Fibroblast of villous mesenchyme (primary cell): Measurements from ENCODE around the gene SLC12A7. TPM values are rescaled to one million over a fixed set of nuclear protein-coding genes. Genes with fewer than 3 reads are reported as not detected.
A peak's percentile ranks its signal among the peaks of the same experiment; 100 is the strongest.
"Not testable (repeated sequence)": the region's sequence is repeated elsewhere in the genome, so short reads cannot be mapped to it uniquely, and the experiment has no call there.

Experiments used
- DNase-seq: peaks from one replicate; pipeline ENCODE4 v3.0.0-alpha.2; 2010; ENCODE audit warnings: low read depth
- H3K4me3 ChIP-seq: 2 replicates; pipeline ENCODE4 v1.5.1; 2011; ENCODE audit warnings: low read depth, mild to moderate bottlenecking, low read length
- CTCF ChIP-seq: IDR thresholded peaks from 2 replicates; pipeline ENCODE4 v1.5.1; 2012; ENCODE audit warnings: low read depth, mild to moderate bottlenecking, low read length; ENCODE audit not compliant: insufficient read depth
- small RNA-seq: library from RNA; depleted of rRNA; stranded (forward); fragments of <200 nt; gene quantifications from one replicate; pipeline ENCODE3, GENCODE V24; 2012
- total RNA-seq: library from RNA; depleted of rRNA; stranded (reverse); fragments of >200 nt; gene quantifications from 2 replicates; pipeline ENCODE4 v1.2.3, GENCODE V29; 2012

SLC12A7 gene
- total RNA-seq, 1 donor, result 9.5 TPM

- peak; percentile 75 for DNase-seq
- H3K4me3 ChIP-seq, result peak overlapping the region; percentile 50
- TF ChIP-seq CTCF, result peak; percentile 49
Observed at GRCh38 chr5:1004461-1005248, 107.2 kb downstream of the SLC12A7 start.

GRCh38 chr5:1003296-1003937 lies 108.4 kb downstream of the SLC12A7 start:
- DNase-seq, result peak; percentile 53
- H3K4me3 ChIP-seq, result no peak overlapping the region
- no peak for TF ChIP-seq CTCF

GRCh38 chr5:1002836-1003235 lies 109.0 kb downstream of the SLC12A7 start:
- no peak for TF ChIP-seq CTCF
- no peak overlapping the region for H3K4me3 ChIP-seq

GRCh38 chr5:1002271-1002546 lies 109.7 kb downstream of the SLC12A7 start:
- no peak for DNase-seq
- no peak for TF ChIP-seq CTCF

More at GRCh38 chr5:1002836-1003235, 109.0 kb downstream of the SLC12A7 start:
- no peak for DNase-seq

GRCh38 chr5:1001406-1002270 lies 110.2 kb downstream of the SLC12A7 start:
- H3K4me3 ChIP-seq, result no peak overlapping the region
- no peak for DNase-seq
- no peak for TF ChIP-seq CTCF

More at GRCh38 chr5:1002271-1002546, 109.7 kb downstream of the SLC12A7 start:
- H3K4me3 ChIP-seq, result no peak overlapping the region

- not testable (repeated sequence) for H3K4me3 ChIP-seq, DNase-seq
Observed at GRCh38 chr5:1000831-1001230, 111.0 kb downstream of the SLC12A7 start.

Small RNAs within 50 kb of the gene (small RNA-seq; reads per million reads assigned to genes)
- gene MIR4635, result not detected

Other genes with a start within 250 kb of the SLC12A7 start
- gene BRD9, start 219.3 kb downstream of the SLC12A7 start, total RNA-seq, result 35.0 and 35.4 TPM in 2 replicates
- gene TRIP13, start 219.2 kb downstream of the SLC12A7 start, total RNA-seq, result 16.8 and 29.8 TPM in 2 replicates
- 2.2 and 4.2 TPM in 2 replicates for gene NKD2, start 103.3 kb downstream of the SLC12A7 start, total RNA-seq
- not detected in 2 replicates for gene SLC6A19, start 89.5 kb upstream of the SLC12A7 start, total RNA-seq
- gene SLC6A18, start 113.3 kb upstream of the SLC12A7 start, total RNA-seq, result not detected in 2 replicates
- gene TERT, start 183.0 kb upstream of the SLC12A7 start, total RNA-seq, result not detected in 2 replicates
- 180 and 252 TPM in 2 replicates for gene CLPTM1L, start 233.0 kb upstream of the SLC12A7 start, total RNA-seq